PC-3 (cell line): ENCODE measurements around the gene PSMB7. TPM values are rescaled to one million over a fixed set of nuclear protein-coding genes. Genes with fewer than 3 reads are reported as not detected.

Source experiments
- ATAC-seq: fragments of 200-7000 bp; cut with Tn5 transposase; 2 replicates; pipeline ENCODE4 v1.9.1; 2020; ENCODE audit warnings: mild to moderate bottlenecking, moderate library complexity
- BruUV-seq: library from RNA; stranded (reverse); fragments of 400-500 nt; replicated peaks from 2 replicates; lab custom pipeline; 2021; lab: Mats Ljungman, UMichigan
- CTCF ChIA-PET: fragments of 300-600 bp; sonication (Branson Sonifier 250); formaldehyde crosslinking; loops from one replicate; lab custom pipeline; 2022; ENCODE audit warnings: antibody characterized with exemption; lab: Charles Lee
- POLR2A ChIA-PET: fragments of 300-600 bp; sonication (Branson Sonifier 250); formaldehyde crosslinking; loops from one replicate; lab custom pipeline; 2022; ENCODE audit warnings: antibody characterized with exemption; ENCODE audit not compliant: unreplicated experiment; lab: Charles Lee
- DNase-seq: peaks from one replicate; pipeline ENCODE4 v3.0.0-alpha.2; 2015
- H2AFZ ChIP-seq: fragments of 300-600 bp; sonication (generic); 2 replicates; pipeline ENCODE4 v1.6.0; 2016; ENCODE audit warnings: antibody characterized with exemption, low read length
- H3F3A ChIP-seq: fragments of 300-600 bp; sonication (generic); one replicate; pipeline ENCODE4 v1.6.0; 2017; ENCODE audit warnings: antibody characterized with exemption, low read length, control low read depth, mild to moderate bottlenecking; ENCODE audit not compliant: unreplicated experiment
- H3K27ac ChIP-seq: fragments of 300-600 bp; sonication (generic); 2 replicates; pipeline ENCODE4 v1.5.1; 2016; ENCODE audit warnings: mild to moderate bottlenecking, low read length
- H3K27me3 ChIP-seq: fragments of 300-600 bp; sonication (generic); 2 replicates; pipeline ENCODE4 v1.6.1; 2016; ENCODE audit warnings: low read length, mixed read lengths
- H3K36me3 ChIP-seq: fragments of 300-600 bp; sonication (generic); 2 replicates; pipeline ENCODE4 v1.6.1; 2016; ENCODE audit warnings: low read depth, mixed run types, low read length, mixed read lengths
- H3K4me1 ChIP-seq: fragments of 300-600 bp; sonication (generic); 2 replicates; pipeline ENCODE4 v1.5.1; 2016; ENCODE audit warnings: low read length; ENCODE audit not compliant: insufficient read depth
- H3K4me2 ChIP-seq: fragments of 300-600 bp; sonication (generic); 2 replicates; pipeline ENCODE4 v1.6.0; 2016; ENCODE audit warnings: low read length
- H3K4me3 ChIP-seq: fragments of 300-600 bp; sonication (generic); 2 replicates; pipeline ENCODE4 v1.5.1; 2016; ENCODE audit warnings: mild to moderate bottlenecking, low read length, mixed read lengths
- H3K79me2 ChIP-seq: fragments of 300-600 bp; sonication (generic); 2 replicates; pipeline ENCODE4 v1.6.1; 2017; ENCODE audit warnings: low read length, mixed read lengths
- H3K9ac ChIP-seq: fragments of 300-600 bp; sonication (generic); 2 replicates; pipeline ENCODE4 v1.6.0; 2016; ENCODE audit warnings: mild to moderate bottlenecking, low read length
- H3K9me2 ChIP-seq: fragments of 300-600 bp; sonication (generic); replicated peaks from 2 replicates; pipeline ENCODE4 v1.6.1; 2016; ENCODE audit warnings: mixed run types, low read length, mixed read lengths
- H3K9me3 ChIP-seq: fragments of 300-600 bp; sonication (generic); 2 replicates; pipeline ENCODE4 v1.6.1; 2016; ENCODE audit warnings: low read length, mixed read lengths
- H4K20me1 ChIP-seq: fragments of 300-600 bp; sonication (generic); 2 replicates; pipeline ENCODE4 v1.6.1; 2016; ENCODE audit warnings: low read length, mixed read lengths
- CTCF ChIP-seq: fragments of 300-600 bp; sonication (generic); conservative IDR thresholded peaks from 2 replicates; pipeline ENCODE4 v1.5.1; 2017; ENCODE audit warnings: antibody characterized with exemption, low read depth, mild to moderate bottlenecking, low read length
- EZH2 ChIP-seq: fragments of 300-600 bp; sonication (generic); IDR thresholded peaks from one replicate; pipeline ENCODE4 v1.6.1; 2017; ENCODE audit warnings: antibody characterized with exemption, mild to moderate bottlenecking, low read length; ENCODE audit not compliant: unreplicated experiment
- EZH2phosphoT487 ChIP-seq: fragments of 300-600 bp; sonication (generic); IDR thresholded peaks from 2 replicates; pipeline ENCODE4 v1.6.1; 2018; ENCODE audit warnings: mild to moderate bottlenecking, antibody characterized with exemption, low read length, borderline replicate concordance
- intact Hi-C: fragments of 100-400 bp; cut with micrococcal nuclease; formaldehyde crosslinking; loops from 2 replicates; pipeline ENCODE4 v1.9.0; 2023
- total RNA-seq: library from RNA; depleted of rRNA; stranded (reverse); fragments of >200 nt; gene quantifications from 2 replicates; pipeline ENCODE4 v1.2.3, GENCODE V29; 2014

The PSMB7 gene
- total RNA-seq, 1 experiment from 2014 or later, result 372 TPM

GRCh38 chr9:124355941-124356744 is 59.1 kb downstream of the PSMB7 start:
- no peaks in the 10 kb centered on the region for H3K9me3 ChIP-seq
- ChIA-PET POLR2A (no interaction called here), CTCF (no interaction called here)
- no peaks in the 10 kb centered on the region for H3K27me3 ChIP-seq
- BruUV-seq, result no TSS peak
- no peak overlapping the region for H3K27ac ChIP-seq
- peaks cover 48% of the 10 kb centered on the region for H4K20me1 ChIP-seq
- TF ChIP-seq EZH2 (no peak), CTCF (no peak), EZH2phosphoT487 (no peak)
- H2AFZ ChIP-seq, result no peak overlapping the region
- DNase-seq, result no peak
- no peaks in the 10 kb centered on the region for H3K4me1 ChIP-seq
- H3K4me3 ChIP-seq, result no peak overlapping the region
- no peak for ATAC-seq
- peaks cover 52% of the 10 kb centered on the region for H3K79me2 ChIP-seq
- no peaks in the 10 kb centered on the region for H3K9me2 ChIP-seq
- intact Hi-C loops, result no loop called here
- no peak overlapping the region for H3K4me2 ChIP-seq
- no peak overlapping the region for H3K9ac ChIP-seq
- H3K36me3 ChIP-seq, result peaks cover 22% of the 10 kb centered on the region; the same call in 1 of the 2 replicates
- H3F3A ChIP-seq, result no peaks in the 10 kb centered on the region

GRCh38 chr9:124355039-124355940 is 60.0 kb downstream of the PSMB7 start:
- Histone ChIP-seq H2AFZ (no peak overlapping the region), H3K79me2 (peaks cover 43% of the 10 kb centered on the region), H3K9me3 (no peaks in the 10 kb centered on the region), H3K9me2 (no peaks in the 10 kb centered on the region), H3F3A (no peaks in the 10 kb centered on the region), H3K4me1 (no peaks in the 10 kb centered on the region), H3K9ac (no peak overlapping the region), H4K20me1 (peaks cover 42% of the 10 kb centered on the region), H3K27ac (no peak overlapping the region), H3K4me2 (no peak overlapping the region), H3K27me3 (no peaks in the 10 kb centered on the region), H3K4me3 (no peak overlapping the region), H3K36me3 (peaks cover 28% of the 10 kb centered on the region; the same call in 1 of the 2 replicates)
- BruUV-seq, result no TSS peak
- ChIA-PET POLR2A (no interaction called here), CTCF (no interaction called here)
- TF ChIP-seq CTCF, result no peak
- TF ChIP-seq EZH2phosphoT487, result no peak
- TF ChIP-seq EZH2, result no peak
- DNase-seq, result no peak
- ATAC-seq, result no peak
- intact Hi-C loops, result no loop called here
